Neuron (in vitro differentiated cells): ENCODE results near the gene SPAG16.

Experiments used
- H2AFZ ChIP-seq: one replicate; pipeline ENCODE4 v1.6.1; 2013; ENCODE audit warnings: low read depth, mild to moderate bottlenecking, inconsistent platforms, low read length, moderate library complexity
- H3K27me3 ChIP-seq: one replicate; pipeline ENCODE4 v1.6.1; 2013; ENCODE audit warnings: low read length; ENCODE audit not compliant: insufficient read depth
- H3K36me3 ChIP-seq: one replicate; pipeline ENCODE4 v1.6.1; 2013; ENCODE audit warnings: low read length; ENCODE audit not compliant: insufficient read depth
- H3K4me1 ChIP-seq: one replicate; pipeline ENCODE4 v1.6.1; 2013; ENCODE audit warnings: low read length; ENCODE audit not compliant: insufficient read depth
- H3K4me3 ChIP-seq: 2 replicates; pipeline ENCODE4 v1.5.1; 2013; ENCODE audit warnings: mild to moderate bottlenecking, low read length, moderate library complexity
- H3K9me3 ChIP-seq: one replicate; pipeline ENCODE4 v1.6.1; 2013; ENCODE audit warnings: low read length

SPAG16 gene

GRCh38 chr2:214196260-214196659 is 912.0 kb downstream of the SPAG16 start:
- H3K27me3 ChIP-seq = no peaks in the 10 kb centered on the region
- H3K4me1 ChIP-seq = peaks cover 19% of the 10 kb centered on the region
- H3K36me3 ChIP-seq = no peaks in the 10 kb centered on the region
- no peaks in the 10 kb centered on the region for H3K9me3 ChIP-seq
- H3K4me3 ChIP-seq = no peak overlapping the region
- H2AFZ ChIP-seq = no peak overlapping the region

DNA sequence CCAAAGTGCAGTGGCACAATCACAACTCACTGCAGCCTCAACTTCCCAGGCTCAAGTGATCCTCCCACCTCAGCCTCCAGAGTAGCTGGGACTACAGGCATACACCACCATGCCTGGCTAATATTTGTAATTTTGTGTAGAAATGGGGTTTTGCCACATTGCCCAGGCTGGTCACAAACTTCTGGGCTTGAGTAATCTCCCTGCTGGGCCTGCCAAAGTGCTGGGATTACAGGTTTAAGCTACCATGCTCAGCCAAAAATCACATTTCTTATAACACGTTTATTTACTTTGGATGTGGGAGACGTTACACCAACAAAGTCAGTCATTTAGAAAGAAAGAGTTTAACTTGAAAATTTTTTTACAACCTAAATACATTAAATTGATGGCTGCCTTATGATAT is 917.6 kb downstream of the SPAG16 start:
- Histone ChIP-seq H3K27me3 (no peaks in the 10 kb centered on the region), H3K4me1 (no peaks in the 10 kb centered on the region), H3K36me3 (no peaks in the 10 kb centered on the region), H2AFZ (no peak overlapping the region), H3K4me3 (no peak overlapping the region), H3K9me3 (no peaks in the 10 kb centered on the region)

- H3K36me3 ChIP-seq = no peaks in the 10 kb centered on the region
- H3K4me3 ChIP-seq = no peak overlapping the region
- H3K9me3 ChIP-seq = no peaks in the 10 kb centered on the region
- H3K4me1 ChIP-seq = no peaks in the 10 kb centered on the region
- no peaks in the 10 kb centered on the region for H3K27me3 ChIP-seq
- H2AFZ ChIP-seq = no peak overlapping the region
These were observed 919.0 kb downstream of the SPAG16 start for GRCh38 chr2:214203214-214203613.

- Histone ChIP-seq H2AFZ (no peak overlapping the region), H3K27me3 (no peaks in the 10 kb centered on the region), H3K36me3 (no peaks in the 10 kb centered on the region), H3K4me3 (no peak overlapping the region), H3K4me1 (no peaks in the 10 kb centered on the region), H3K9me3 (no peaks in the 10 kb centered on the region)
These were observed 919.6 kb downstream of the SPAG16 start for GRCh38 chr2:214203744-214204289.

DNA sequence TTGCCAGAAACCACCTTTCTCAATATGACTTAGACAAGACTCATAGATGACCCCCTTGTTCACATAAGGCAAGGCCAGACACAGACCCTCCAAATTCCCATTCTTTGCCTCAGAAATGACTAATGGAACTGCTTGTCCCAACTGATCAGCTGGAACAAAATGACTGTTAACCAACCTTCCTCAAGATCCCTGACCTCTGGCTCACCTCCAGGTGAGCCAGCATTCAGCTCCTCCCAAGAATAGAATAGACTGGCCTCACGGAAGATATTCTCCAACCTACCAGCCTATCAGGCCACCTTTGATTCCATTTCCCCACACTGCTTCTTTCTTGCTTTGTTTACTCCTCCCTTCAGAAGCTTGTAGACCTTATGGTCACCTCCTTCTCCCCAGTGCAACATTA is 930.8 kb downstream of the SPAG16 start:
- H3K9me3 ChIP-seq = no peaks in the 10 kb centered on the region
- H3K27me3 ChIP-seq = no peaks in the 10 kb centered on the region
- H3K36me3 ChIP-seq = no peaks in the 10 kb centered on the region
- H2AFZ ChIP-seq = no peak overlapping the region
- H3K4me1 ChIP-seq = peaks cover 27% of the 10 kb centered on the region
- no peak overlapping the region for H3K4me3 ChIP-seq

- Histone ChIP-seq H3K27me3 (no peaks in the 10 kb centered on the region), H2AFZ (peak overlapping the region; percentile 27), H3K36me3 (no peaks in the 10 kb centered on the region), H3K9me3 (no peaks in the 10 kb centered on the region), H3K4me1 (peaks cover 27% of the 10 kb centered on the region), H3K4me3 (no peak overlapping the region)
These were observed 932.9 kb downstream of the SPAG16 start for GRCh38 chr2:214217136-214217535.

GRCh38 chr2:214217599-214217998 is 933.3 kb downstream of the SPAG16 start:
- no peaks in the 10 kb centered on the region for H3K36me3 ChIP-seq
- no peaks in the 10 kb centered on the region for H3K9me3 ChIP-seq
- H3K27me3 ChIP-seq = no peaks in the 10 kb centered on the region
- peak overlapping the region; percentile 27 for H2AFZ ChIP-seq
- peaks cover 26% of the 10 kb centered on the region for H3K4me1 ChIP-seq
- no peak overlapping the region for H3K4me3 ChIP-seq

GRCh38 chr2:214220251-214220650 is 936.0 kb downstream of the SPAG16 start:
- H3K4me3 ChIP-seq = no peak overlapping the region
- no peaks in the 10 kb centered on the region for H3K27me3 ChIP-seq
- H3K4me1 ChIP-seq = peaks cover 16% of the 10 kb centered on the region
- H3K9me3 ChIP-seq = no peaks in the 10 kb centered on the region
- H2AFZ ChIP-seq = no peak overlapping the region
- H3K36me3 ChIP-seq = no peaks in the 10 kb centered on the region

DNA sequence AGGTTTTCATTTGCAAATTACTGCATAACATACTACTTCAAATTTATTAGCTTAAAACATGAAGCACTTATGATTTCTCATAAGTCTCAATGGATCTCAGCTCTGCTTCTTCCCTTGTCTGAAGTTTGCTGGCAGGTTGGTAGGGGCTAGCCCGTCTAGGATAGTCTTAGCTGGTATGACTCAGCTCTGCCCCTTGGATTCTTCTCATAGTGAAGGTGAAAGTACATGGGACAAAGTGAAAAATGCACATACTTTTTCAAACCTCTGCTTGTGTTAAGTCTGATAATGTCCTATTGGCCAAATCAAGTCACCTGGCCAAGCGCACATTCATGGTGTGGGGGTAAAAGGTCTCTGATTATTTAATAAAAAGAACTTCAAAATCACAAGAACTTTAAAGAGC is 941.8 kb downstream of the SPAG16 start:
- no peaks in the 10 kb centered on the region for H3K27me3 ChIP-seq
- H3K36me3 ChIP-seq = no peaks in the 10 kb centered on the region
- no peak overlapping the region for H2AFZ ChIP-seq
- H3K4me3 ChIP-seq = no peak overlapping the region
- no peaks in the 10 kb centered on the region for H3K9me3 ChIP-seq
- H3K4me1 ChIP-seq = no peaks in the 10 kb centered on the region

DNA sequence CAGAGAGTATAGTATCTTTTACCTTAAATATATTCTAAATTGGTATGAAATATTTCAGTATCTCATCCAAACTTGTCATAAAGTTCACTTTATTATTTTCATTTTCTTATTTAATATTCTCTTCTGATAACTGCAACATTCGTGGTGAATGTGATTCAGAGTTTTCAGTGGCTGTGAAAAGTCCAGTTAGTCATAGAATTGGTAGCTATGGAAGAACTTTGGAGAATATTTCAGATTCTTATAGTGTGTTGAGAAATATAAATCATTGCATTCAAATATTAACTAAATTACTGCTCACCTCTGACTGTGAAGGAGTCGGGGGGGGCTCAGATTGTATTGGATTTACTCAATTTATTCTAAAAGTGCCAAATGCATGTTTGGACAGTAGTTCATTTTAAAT is 948.0 kb downstream of the SPAG16 start:
- Histone ChIP-seq H3K4me1 (no peaks in the 10 kb centered on the region), H2AFZ (no peak overlapping the region), H3K27me3 (no peaks in the 10 kb centered on the region), H3K9me3 (no peaks in the 10 kb centered on the region), H3K4me3 (no peak overlapping the region), H3K36me3 (no peaks in the 10 kb centered on the region)

GRCh38 chr2:214233164-214233563 is 948.9 kb downstream of the SPAG16 start:
- Histone ChIP-seq H3K4me1 (no peaks in the 10 kb centered on the region), H3K9me3 (no peaks in the 10 kb centered on the region), H2AFZ (no peak overlapping the region), H3K36me3 (no peaks in the 10 kb centered on the region), H3K4me3 (no peak overlapping the region), H3K27me3 (no peaks in the 10 kb centered on the region)

GRCh38 chr2:214242797-214243196 is 958.5 kb downstream of the SPAG16 start:
- Histone ChIP-seq H3K27me3 (no peaks in the 10 kb centered on the region), H3K9me3 (no peaks in the 10 kb centered on the region), H3K4me3 (no peak overlapping the region)

GRCh38 chr2:214244847-214245246 is 960.6 kb downstream of the SPAG16 start:
- no peaks in the 10 kb centered on the region for H3K27me3 ChIP-seq
- H2AFZ ChIP-seq = no peak overlapping the region
- H3K36me3 ChIP-seq = no peaks in the 10 kb centered on the region
- H3K9me3 ChIP-seq = no peaks in the 10 kb centered on the region
- H3K4me1 ChIP-seq = peaks cover 19% of the 10 kb centered on the region
- no peak overlapping the region for H3K4me3 ChIP-seq

More at GRCh38 chr2:214242797-214243196, 958.5 kb downstream of the SPAG16 start:
- Histone ChIP-seq H3K4me1 (peaks cover 19% of the 10 kb centered on the region), H2AFZ (no peak overlapping the region), H3K36me3 (no peaks in the 10 kb centered on the region)

DNA sequence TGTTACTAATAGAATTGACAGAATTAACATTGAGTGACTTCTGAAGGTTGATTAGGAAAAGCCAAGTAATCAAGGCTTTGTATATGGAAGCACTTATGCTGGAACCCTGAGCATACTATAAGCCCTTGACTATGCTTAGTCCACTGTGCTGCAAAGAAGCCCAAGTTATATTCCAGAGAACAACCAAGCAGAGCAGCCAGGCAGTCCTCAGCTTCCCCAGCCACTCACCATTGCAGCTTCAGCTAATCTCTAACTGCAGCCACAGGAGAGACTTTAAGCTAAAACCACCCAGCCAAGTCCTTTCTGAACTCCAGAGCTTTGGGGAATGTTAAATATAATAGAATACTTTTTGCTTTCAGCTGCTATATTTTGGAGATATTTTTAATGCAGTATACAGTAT is 962.2 kb downstream of the SPAG16 start:
- Histone ChIP-seq H3K27me3 (no peaks in the 10 kb centered on the region), H3K4me3 (no peak overlapping the region), H3K36me3 (no peaks in the 10 kb centered on the region), H2AFZ (no peak overlapping the region), H3K4me1 (peaks cover 22% of the 10 kb centered on the region), H3K9me3 (no peaks in the 10 kb centered on the region)
